GM08714 (cell line): ENCODE measurements around the gene MYH13.

Experiments
- H3K4me3 ChIP-seq: fragments of 200-500 bp; sonication (Bioruptor generic); 2 replicates; pipeline ENCODE4 v1.5.1; 2014; ENCODE audit warnings: mild to moderate bottlenecking, low read length, inconsistent platforms
- ZNF274 ChIP-seq: IDR thresholded peaks from 2 replicates; pipeline ENCODE4 v1.6.1; 2012; ENCODE audit warnings: mild to moderate bottlenecking, low read depth, low read length

Gene MYH13

GRCh38 chr17:10266296-10266876 is 106.4 kb downstream of the MYH13 start:
- H3K4me3 ChIP-seq: no peak overlapping the region
- TF ChIP-seq ZNF274: no peak

- no peak overlapping the region for H3K4me3 ChIP-seq
- TF ChIP-seq ZNF274: no peak
Measured at GRCh38 chr17:10265100-10265810, 107.6 kb downstream of the MYH13 start.

- H3K4me3 ChIP-seq: no peak overlapping the region
Measured at GRCh38 chr17:10264051-10264450, 108.8 kb downstream of the MYH13 start.

DNA sequence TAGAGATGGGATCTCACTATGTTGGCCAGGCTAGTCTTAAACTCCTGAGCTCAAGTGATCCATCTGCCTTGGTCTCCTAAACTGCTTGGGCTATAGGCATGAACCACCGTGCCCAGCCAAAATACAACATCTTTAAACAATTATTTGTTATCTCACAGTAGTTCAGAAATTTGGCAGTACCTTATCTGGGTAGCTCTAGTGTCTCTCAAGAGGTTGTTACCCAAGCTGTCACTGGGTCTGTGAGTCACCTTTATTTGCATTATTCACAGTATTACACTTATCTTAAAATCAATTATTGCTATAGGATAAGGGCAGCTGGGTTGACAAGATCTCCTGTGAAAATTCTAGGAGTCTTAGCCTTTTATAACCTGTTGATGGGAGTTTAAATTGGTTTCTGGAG is 110.4 kb downstream of the MYH13 start:
- TF ChIP-seq ZNF274: no peak
- H3K4me3 ChIP-seq: no peak overlapping the region

More at GRCh38 chr17:10264051-10264450, 108.8 kb downstream of the MYH13 start:
- TF ChIP-seq ZNF274: no peak

DNA sequence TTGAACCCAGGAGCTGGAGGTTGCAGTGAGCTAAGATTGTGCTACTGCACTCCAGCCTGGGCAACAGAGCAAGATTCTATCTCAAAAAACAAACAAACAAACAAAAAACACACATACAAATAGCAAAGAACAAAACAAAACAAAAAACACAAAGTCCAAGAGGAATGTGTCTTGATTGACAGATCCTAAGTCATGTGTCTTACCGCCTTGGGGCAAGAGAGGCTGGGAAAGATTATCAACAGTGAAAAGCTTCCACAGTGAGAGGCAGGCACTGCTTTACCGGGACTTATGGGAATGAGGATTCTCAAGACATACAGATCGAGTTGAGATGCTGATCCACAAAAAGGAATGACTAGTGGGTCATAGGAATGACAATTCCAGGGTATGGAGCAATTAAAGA is 111.7 kb downstream of the MYH13 start:
- no peak for TF ChIP-seq ZNF274

GRCh38 chr17:10251212-10251948 is 121.4 kb downstream of the MYH13 start:
- TF ChIP-seq ZNF274: no peak
- no peak overlapping the region; the same call in 1 of the 2 replicates for H3K4me3 ChIP-seq

More for the DNA sequence above, 111.7 kb downstream of the MYH13 start:
- H3K4me3 ChIP-seq: no peak overlapping the region
